SKM-1 treated with dmso at 0.1 percent for 144 hours (cell line): ENCODE measurements around the gene TEX261.

Experiments
- DNase-seq: peaks from one replicate; lab custom pipeline; 2025; ENCODE audit not compliant: unreplicated experiment; lab: John Stamatoyannopoulos, UW

The TEX261 gene

DNA sequence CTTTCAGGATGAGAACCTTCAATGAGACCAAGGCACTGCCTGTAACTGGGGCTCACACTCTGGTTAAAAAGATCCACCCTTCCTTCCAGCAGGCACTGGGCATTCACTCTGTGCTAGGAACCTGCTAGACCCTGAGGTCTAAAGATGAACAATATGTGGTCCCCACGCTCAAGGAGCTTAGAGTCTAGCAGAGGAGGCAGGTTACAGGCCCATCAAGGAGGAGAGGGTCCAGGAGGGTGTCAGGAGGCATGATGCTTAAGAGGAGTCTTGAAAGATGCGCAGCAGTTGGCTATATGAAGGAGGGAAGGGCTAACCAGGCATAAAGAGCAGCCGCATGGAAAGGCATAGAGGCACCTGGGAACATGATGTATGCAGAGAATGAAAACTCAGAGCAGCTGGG is 11.7 kb downstream of the TEX261 start:
- no peak for DNase-seq

DNA sequence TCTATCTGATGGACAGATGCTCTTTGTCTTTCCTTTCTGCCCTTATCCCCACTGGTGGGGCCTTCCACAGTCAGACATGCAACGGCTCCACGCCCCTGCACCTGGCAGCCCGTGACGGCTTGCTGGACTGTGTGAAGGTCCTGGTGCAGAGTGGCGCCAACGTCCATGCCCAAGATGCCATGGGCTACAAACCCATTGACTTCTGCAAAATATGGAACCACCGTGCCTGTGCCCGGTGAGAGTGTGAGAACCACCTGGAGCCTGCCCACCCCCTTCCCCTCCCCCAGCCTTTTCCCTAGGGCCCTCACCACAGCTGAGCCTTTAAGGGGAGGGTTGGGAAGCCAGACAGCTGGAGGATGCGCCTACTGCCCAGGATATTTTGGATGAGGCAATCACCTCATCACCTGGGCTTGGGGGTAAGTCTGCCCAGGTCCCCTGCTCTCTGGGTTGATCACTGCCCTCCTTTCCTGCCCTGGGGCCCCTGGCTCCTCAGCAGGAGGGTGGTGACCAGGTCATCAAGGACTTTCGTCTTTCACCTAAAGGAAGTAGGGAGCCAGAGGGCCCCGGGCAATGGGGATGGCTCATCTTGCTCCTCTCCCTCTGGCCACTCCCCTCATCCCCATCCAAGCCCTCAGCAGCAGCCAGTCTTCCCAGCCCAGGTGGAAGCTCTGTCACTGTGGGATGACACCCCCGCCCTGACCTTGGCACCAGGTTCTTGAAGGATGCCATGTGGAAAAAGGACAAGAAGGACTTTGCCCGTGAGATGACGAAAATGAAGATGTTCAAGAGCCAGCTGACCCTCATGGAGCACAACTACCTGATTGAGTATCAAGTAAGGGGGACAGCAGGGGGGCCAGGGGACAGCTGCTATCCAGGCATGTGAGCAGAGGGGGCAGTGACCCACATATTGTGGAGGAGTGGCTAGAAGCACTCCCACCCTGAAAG is 12.5 kb downstream of the TEX261 start:
- no peak for DNase-seq

DNA sequence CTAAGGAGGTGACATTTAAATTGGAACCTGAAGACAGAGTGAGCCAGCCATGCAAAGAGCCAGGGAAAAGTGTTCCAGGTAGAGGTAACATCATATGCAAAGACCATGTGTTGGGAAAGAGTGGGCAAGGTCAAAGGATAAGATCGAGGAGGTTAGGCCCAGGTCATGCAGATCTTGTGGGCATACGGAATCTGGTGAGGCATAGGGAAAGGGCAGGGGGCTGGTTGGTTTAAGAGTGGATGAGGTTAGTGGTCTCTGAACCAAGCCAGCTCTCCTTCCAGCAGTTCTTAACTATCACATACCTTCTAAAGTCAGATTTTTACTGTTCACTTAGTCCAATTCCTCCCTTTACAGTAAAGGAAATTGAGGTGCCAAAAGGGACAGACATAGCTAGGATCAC is 13.3 kb downstream of the TEX261 start:
- no peak for DNase-seq

DNA sequence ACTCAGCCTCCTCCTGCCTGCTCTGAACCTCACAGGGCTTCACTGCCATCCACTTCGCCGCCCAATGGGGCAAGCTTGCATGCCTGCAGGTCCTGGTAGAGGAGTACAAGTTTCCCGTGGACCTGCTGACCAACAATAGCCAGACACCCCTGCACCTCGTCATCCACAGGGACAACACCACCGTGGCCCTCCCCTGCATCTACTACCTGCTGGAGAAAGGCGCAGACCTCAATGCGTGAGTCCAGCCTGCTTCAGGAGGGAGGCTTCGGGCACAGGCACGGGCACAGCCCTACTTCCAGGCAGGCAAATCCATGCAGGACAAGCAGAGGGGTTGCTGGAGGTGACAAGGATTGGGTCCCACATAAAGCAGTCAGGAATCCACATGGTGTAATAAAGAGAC is 15.0 kb downstream of the TEX261 start:
- DNase-seq = no peak

DNA sequence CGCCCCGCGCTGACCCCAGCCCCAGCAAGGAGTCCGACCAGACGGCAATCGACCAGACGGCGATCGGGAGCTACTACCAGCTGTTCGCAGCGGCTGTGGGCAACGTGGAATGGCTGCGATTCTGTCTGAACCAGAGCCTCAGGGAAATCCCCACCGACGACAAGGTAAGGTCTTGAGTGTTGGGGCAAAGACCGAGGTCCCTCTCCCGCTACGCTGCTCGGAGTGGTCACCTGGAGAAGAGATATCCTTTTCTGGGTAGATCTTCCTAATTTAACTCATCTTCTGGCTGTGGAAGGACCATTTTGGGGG is 15.5 kb downstream of the TEX261 start:
- DNase-seq = no peak

DNA sequence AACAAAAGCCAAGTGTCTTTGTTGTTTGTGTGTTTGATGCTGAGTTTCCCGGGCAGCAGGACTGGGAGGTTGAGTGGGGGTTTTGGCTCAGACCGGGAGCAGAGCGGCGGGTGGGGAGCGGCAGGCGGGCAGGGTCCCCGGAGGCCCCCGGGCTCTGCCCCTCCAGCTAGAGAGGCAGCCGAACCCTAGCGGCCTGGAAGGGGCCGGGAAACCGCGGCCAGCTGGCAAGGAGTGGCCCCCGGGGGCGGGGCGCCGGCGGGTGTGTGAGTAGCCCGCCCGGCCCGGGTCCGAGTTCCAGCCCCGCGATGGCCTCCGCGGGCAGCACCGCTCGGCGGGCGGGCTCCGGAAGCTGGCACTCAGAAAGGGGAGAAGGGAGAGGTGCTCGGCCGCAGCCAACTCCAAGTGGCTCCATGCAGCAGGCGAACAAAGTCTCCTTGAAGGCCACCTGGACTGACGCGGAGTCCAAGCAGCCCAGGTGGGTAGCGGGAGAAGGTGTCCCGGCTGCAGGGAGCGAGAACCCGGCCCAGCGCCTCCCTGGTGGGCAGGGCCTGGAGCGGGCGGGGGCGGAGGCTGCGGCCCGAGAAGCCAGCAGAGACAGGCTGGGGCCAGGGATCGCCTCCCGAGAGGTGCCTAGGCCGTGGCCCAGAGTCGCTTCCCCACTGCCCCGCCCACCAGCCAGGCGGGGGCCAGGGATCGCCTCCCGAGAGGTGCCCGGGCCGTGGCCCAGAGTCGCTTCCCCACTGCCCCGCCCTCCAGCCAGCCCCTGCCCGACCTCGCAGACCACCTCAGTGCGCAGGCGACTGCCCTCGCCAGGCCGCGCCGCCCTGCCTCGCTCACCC is 16.1 kb downstream of the TEX261 start, which contains the start of gene ANKRD53:
TSS of gene ANKRD53 (plus strand) at position 290 of the 839 bp plus-strand sequence. CDS start at position 306, 16 bp downstream.
- DNase-seq = no peak

DNA sequence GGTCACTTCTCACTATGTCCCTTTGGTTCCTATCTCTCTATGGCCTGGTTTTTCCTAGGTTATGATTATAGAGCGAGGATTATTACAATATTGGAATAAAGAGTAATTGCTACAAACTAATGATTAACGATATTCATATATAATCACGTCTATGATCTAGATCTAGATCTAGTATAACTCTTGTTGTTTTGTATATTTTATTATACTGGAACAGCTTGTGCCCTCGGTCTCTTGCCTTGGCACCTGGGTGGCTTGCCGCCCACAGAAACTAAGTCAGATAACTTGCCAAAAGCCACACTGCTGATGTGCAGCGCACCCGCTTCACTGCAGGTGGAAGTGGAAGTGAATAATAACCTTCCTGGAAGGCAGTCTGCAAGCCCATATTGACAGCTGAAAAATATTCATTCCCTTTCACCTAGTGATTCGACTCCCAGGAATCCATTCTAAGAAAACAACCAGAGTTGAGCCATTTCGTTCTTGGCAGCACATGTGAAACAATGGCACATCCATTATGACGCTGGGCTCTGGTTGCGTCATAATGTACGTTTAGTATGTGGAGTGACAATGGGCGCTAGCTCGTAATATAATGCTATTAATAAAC is 17.0 kb downstream of the TEX261 start:
- no peak for DNase-seq

DNA sequence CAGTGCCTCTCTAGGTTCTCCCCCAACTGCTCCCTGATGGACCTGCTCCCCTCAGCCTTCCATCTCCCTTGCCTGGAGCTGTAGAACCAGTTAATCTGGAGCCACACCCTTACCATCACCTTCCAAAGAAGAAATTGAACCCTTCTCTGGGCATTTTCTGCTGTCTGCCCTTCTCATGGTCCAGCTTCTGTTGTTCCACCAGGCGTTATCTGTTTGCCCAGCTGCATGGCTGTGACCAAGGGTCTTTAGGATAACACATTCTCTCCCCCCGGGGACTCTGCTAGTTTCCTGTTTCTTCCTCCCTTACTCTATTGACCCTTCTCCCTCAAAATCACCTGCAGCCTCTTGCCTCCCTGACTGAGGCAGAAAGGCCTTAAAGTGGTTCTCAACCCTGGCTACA is 19.4 kb downstream of the TEX261 start:
- DNase-seq = no peak

DNA sequence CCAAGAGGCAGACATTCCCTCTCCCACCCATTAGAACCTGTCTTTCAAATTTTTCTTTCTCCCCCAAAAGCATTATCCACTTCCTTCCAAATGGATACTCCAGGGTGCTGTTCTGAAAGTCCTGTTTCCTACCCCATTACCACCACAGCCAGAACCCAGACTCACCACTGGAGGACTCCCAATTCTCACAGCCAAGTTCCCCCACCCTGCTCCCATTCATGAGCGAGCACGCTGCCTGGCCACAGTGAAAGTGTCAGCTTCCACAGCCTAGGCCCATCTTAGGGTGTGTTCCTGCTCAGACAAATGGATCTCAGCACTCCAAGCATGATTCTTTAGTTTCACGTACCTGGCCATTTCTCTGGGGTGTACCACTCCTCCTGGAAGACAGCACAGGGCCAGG is 20.1 kb downstream of the TEX261 start:
- no peak for DNase-seq

DNA sequence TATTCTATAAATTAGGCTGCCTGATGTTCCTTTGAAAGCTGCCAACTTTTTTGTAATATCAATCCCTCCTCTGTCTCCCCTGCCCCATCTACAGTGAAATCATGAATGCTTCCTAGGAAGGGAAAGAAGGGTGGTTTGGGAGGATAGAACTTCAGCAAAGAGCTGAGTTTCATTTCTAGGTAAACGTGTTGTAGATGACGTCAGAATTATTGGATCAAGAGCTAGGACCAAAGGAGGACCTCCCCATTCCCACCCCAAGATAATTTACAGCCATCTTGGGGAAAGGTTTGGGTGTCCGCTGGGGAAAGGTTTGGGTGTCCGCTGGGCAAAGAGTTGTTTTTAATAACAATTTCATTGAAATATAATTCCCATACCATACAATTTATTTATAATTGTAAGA is 27.5 kb downstream of the TEX261 start:
- DNase-seq = no peak

DNA sequence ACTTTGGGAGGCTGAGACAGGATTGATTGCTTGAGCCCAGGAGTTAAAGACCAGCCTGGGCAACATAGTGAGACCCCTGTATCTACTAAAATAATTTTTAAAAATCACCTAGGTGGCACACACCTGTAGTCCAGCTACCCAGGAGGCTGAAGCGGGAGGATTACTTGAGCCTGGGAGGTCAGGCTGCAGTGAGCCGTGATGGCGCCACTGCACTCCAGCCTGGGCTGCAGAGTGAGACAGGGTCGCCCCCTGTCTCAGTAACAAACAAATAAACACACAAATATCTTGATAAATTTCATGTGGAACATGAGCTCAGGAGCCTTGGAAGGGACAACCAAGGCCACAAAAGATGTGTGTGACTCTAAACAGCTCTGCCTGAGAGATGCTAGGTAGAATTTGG is 28.0 kb downstream of the TEX261 start:
- DNase-seq = no peak

DNA sequence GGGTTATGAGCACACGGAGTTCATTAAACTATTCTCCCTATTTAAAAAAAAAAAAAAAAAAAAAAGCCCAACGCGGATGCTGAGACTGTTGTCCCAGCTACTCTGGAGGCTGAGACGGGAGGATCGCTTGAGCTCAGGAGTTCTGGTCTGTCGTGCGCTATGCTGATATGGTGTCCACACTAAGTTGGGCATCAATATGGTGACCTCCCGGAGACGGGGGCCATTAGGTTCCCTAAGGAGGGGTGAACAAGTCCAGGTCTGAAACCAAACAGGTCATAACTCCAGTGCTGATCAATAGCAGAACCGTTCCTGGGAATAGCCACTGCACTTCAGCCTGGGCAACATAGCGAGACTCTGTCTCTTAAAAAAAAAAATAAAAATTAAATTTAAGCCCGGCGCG is 29.2 kb downstream of the TEX261 start:
- no peak for DNase-seq

DNA sequence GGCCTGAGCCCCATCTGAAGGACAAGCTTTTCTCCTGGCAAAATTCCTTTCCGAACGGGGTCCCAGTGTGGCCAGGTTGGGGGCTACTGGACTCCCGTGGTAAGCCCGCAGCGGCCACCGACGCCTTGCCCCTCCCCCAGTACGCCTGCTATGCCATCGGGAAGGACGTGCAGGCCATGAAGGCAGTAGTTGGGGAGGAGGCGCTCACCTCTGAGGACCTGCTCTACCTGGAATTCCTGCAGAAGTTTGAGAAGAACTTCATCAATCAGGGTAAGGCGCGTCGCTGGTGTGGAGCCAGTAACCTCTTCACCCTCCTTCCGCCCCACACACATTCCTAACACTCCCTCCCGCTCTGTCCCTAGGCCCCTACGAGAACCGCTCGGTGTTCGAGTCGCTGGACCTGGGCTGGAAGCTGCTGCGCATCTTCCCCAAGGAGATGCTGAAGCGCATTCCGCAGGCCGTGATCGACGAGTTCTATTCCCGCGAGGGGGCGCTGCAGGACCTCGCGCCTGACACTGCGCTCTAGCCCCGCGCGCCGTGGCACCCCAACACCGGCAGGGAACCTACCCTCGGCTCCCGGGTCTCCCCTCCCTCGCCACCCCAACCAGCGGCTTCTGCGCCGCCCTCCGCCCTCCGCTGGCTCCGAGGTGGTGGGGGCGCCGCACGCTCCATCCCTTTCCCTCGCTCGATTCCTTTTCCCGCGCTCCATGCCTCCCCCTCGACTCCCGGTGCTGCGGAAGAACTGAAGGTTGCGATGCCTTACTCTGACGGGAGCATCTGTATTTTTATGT is 29.9 kb downstream of the TEX261 start:
- peak; percentile 31 for DNase-seq

DNA sequence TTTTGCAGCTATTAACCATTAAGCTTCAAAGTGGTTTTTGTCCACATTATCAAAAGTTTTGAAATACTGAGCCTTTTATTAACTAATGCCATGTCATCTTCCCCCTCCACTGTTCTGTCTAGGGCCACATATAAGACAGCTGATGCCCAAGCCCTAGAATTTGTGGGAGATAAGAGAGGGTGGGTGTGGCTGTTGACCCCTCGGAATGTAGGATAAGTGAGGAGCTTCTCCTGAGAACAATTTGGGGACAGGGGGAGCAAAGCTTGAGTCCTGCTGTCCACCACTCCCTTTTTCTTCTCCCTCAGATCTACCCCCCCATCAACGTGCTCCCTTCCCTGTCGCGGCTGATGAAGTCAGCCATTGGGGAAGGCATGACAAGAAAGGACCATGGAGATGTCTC is 30.5 kb downstream of the TEX261 start:
- DNase-seq = no peak

DNA sequence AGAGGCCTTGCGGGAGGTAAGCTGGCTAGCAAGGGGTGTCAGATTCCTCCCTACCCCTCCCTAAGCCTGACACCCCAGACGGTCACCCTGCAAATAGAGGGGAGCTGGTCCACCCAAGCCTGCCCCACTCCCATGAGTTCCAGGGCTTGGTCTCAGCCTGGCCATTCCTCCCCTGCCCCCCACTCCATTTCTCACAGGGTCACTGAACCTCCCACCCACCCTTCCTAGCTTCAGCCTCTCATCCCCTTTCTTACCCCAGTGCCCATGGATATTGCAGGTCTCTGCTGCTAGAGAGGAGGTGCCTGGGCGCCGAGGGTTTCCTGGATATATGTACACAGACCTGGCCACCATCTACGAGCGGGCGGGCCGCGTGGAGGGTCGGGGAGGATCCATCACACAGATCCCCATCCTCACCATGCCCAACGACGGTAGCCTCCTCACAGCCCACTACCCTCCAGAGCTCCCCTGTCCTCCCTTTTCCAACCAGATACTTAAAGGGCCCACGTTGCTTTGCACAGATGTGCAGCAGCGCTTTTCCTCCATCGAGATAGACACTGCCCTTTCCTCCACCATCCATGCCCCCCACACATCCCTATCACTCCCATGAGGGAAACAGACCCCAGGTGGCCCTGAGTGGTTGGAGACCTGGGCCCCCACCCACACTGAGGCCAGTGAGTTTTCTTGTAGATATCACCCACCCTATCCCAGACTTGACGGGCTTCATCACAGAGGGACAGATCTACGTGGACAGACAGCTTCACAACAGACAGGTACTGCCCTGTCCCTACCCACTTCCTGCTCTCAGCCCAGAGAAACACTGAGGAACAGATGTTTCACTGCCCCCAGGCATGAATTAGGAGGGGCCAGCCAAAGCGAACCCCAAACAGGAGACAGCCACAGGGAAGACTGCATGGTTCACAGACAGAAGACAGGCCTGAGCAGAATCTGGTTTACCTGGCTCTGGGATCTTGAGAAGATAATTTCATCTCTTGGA is 31.5 kb downstream of the TEX261 start:
- DNase-seq = no peak

DNA sequence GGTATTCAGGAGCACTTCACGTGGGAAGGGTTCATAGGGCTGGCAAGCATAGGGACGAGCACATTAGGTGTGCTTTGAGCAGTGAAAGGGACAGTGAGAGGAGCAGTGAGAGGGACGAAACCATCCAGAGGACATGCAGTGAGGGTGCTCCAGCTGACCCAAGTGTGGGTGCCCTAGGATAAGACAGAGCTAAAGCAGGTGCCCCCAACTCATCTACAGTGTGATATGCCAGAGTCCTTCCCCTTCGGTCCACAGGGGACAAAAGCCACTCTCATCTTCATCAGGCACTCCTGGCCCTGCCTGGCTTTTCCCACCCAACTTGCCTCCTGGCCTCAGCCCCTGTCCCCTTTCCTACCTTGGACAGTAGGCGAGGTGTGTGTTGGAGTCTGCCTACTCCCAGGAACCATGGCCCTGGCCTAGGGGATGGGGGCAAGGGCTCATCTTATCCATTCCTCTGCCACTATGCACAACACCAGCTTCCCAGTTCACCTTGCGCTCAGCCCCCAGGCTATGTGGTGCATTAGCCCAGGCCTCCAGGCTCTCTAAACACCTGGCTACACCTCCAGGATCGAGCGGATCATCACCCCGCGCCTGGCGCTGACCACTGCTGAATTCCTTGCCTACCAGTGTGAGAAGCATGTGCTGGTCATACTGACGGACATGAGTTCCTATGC is 32.3 kb downstream of the TEX261 start:
- no peak for DNase-seq

DNA sequence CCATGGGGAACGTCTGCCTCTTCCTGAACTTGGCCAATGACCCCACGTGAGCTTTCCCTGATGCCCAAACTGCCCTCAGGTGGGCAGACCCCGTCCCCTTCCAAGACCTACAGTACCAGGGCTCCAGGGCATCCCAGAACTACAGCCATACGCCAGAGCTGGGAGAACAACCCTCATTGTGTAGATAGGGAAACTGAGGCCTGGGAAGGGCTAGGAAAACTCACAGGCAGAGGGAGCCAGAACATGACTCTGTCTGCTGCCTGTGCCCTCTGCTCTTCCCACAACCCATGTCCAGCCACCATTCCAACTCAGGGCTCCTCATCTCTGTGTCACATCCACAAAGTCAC is 33.1 kb downstream of the TEX261 start:
- no peak for DNase-seq

DNA sequence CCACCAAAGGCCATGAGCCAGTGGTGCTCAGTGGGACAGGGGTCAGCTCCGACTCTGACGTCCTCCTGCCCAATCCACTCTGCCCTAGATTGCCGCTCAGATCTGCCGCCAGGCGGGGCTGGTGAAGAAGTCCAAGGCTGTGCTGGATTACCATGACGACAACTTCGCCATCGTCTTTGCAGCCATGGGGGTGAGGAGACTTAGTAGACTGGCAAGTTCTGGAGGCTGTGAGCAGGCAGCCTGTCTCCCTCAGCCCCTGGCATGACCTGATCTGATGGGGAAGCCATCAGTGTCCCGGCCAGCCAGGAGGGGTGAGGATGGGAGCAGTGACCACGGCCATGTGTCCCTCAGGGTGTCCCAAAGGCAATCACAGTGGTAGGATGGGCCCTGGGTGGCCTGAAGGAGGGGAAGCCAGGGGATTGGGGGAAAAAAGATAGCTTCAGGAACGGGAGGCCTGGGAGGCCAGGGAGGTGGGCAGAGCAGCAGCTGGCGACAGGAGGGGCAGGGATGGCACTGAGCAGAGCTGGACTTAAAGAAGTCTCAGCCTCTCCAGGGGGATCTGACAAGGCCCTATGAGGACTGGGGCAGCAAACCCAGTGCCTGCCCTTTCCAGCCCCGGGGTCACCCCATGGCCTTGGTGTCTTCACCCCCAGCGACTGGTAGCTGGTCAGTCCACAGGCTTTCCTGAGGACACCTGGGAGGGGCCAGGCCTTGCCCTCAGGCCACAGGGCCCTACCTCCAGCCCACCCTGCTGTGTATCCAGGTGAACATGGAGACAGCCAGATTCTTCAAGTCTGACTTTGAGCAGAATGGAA is 33.6 kb downstream of the TEX261 start:
- DNase-seq = no peak
